Myocyte (in vitro differentiated cells): ENCODE data around the gene BCAS4. TPM values are rescaled to one million over a fixed set of nuclear protein-coding genes. Genes with fewer than 3 reads are reported as not detected.

ENCODE experiments used
- DNase-seq: peaks from one replicate; pipeline ENCODE4 v3.0.0-alpha.2; 2012; ENCODE audit warnings: low read depth
- total RNA-seq: library from RNA; depleted of rRNA; stranded (reverse); fragments of >200 nt; gene quantifications from 2 replicates; pipeline ENCODE4 v1.2.3, GENCODE V29; 2014

The BCAS4 gene
- total RNA-seq, 1 donor from 2014 or later, result 5.6 TPM

- DNase-seq, result no peak
These were observed 108.6 kb downstream of the BCAS4 start for GRCh38 chr20:50903353-50904051.

- DNase-seq, result no peak
These were observed 109.3 kb downstream of the BCAS4 start for GRCh38 chr20:50904067-50904570.

- DNase-seq, result peak; percentile 74
These were observed 114.6 kb downstream of the BCAS4 start for GRCh38 chr20:50909413-50909812.

GRCh38 chr20:50911030-50911429, 116.2 kb downstream of the BCAS4 start:
- DNase-seq, result no peak

GRCh38 chr20:50911716-50912115, 116.9 kb downstream of the BCAS4 start:
- DNase-seq, result no peak

- DNase-seq, result peak; percentile 77
These were observed 119.0 kb downstream of the BCAS4 start for GRCh38 chr20:50913690-50914375.

- no peak for DNase-seq
These were observed 120.6 kb downstream of the BCAS4 start for GRCh38 chr20:50915424-50915823.

- no peak for DNase-seq
These were observed 121.4 kb downstream of the BCAS4 start for GRCh38 chr20:50916257-50916656.

GRCh38 chr20:50916934-50917333, 122.1 kb downstream of the BCAS4 start:
- DNase-seq, result no peak

- no peak for DNase-seq
These were observed 123.5 kb downstream of the BCAS4 start for GRCh38 chr20:50918403-50918802.

GRCh38 chr20:50919567-50919966, 124.7 kb downstream of the BCAS4 start:
- DNase-seq, result peak; percentile 51

GRCh38 chr20:50920997-50921396, 126.1 kb downstream of the BCAS4 start:
- DNase-seq, result no peak

- DNase-seq, result no peak
These were observed 127.1 kb downstream of the BCAS4 start for GRCh38 chr20:50921803-50922501.

GRCh38 chr20:50924261-50924920, 129.5 kb downstream of the BCAS4 start:
- no peak for DNase-seq

- no peak for DNase-seq
These were observed 131.7 kb downstream of the BCAS4 start for GRCh38 chr20:50926530-50926929.

Other genes starting within 250 kb of the BCAS4 start
- gene RIPOR3, start 103.5 kb upstream of the BCAS4 start, total RNA-seq, result 0.16 and 0.47 TPM in 2 replicates
- gene PARD6B, start 63.5 kb upstream of the BCAS4 start, total RNA-seq, result 0.19 and 0.47 TPM in 2 replicates
- gene ADNP, start 136.4 kb downstream of the BCAS4 start, total RNA-seq, result 17.5 and 22.5 TPM in 2 replicates
- gene DPM1, start 163.5 kb downstream of the BCAS4 start, total RNA-seq, result 64.1 and 80.0 TPM in 2 replicates
- 7.9 and 8.3 TPM in 2 replicates for gene MOCS3, start 163.8 kb downstream of the BCAS4 start, total RNA-seq
- gene KCNG1, start 228.0 kb downstream of the BCAS4 start, total RNA-seq, result 0.42 and 0.48 TPM in 2 replicates